DMS114 treated with DMSO at 0.1 percent for 48 hours (cell line): ENCODE data around the gene PTPRN2.

ENCODE experiments used
- DNase-seq: peaks from one replicate; lab custom pipeline; 2025; ENCODE audit not compliant: unreplicated experiment; lab: John Stamatoyannopoulos, UW

PTPRN2 gene

GRCh38 chr7:157657741-157658740 is 929.6 kb downstream of the PTPRN2 start:
- no peak for DNase-seq

DNA sequence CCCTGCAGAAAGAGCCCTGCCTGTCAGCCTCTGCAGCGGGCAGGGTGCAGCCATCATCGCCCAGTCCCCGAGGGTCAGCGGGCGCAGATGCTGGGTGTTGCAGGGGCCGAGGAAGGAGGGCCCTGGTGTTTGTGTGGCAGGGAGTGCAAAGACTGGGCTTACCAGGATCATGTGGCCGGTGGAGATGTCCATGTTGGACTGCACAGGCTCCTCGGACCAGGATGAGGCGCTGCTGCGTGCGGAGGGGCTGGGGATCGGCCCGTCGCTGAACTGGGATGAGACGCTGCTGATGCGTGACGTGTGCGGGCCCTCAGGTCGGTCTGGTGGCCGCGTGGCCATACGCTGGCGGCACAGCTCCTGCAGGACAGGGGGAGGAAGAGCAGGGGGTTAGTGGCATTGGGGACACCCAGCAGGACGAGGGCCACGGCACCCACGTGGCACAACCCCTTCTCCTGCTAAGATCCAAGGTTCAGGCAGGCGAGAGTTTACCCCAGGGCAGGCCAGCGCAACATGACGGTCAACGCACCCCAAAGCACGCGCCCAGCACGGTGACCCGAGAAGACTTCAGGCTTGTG is 931.3 kb downstream of the PTPRN2 start:
- no peak for DNase-seq

DNA sequence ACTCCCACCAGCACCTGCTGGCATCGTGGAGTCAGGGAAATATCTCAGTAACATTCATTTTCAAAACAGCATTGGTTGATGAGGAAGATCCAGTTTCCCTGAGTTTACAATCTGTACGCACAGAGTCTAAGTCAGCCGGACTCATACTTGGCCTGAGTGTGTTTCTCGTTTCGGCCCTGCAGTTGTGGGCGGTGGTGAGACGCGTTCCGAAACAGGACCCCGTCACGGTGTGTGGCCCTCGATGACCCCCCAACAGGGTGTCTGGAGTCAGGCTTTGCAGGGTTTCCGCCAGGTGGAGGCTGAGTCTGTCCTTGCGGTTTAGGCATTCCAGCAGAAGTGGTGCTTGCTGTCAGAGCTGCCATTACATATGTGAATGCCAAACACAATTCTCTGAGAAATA is 933.3 kb downstream of the PTPRN2 start:
- DNase-seq = no peak

- no peak for DNase-seq
These were observed 933.8 kb downstream of the PTPRN2 start for GRCh38 chr7:157653827-157654207.

- no peak for DNase-seq
These were observed 934.4 kb downstream of the PTPRN2 start for GRCh38 chr7:157652954-157653826.

DNA sequence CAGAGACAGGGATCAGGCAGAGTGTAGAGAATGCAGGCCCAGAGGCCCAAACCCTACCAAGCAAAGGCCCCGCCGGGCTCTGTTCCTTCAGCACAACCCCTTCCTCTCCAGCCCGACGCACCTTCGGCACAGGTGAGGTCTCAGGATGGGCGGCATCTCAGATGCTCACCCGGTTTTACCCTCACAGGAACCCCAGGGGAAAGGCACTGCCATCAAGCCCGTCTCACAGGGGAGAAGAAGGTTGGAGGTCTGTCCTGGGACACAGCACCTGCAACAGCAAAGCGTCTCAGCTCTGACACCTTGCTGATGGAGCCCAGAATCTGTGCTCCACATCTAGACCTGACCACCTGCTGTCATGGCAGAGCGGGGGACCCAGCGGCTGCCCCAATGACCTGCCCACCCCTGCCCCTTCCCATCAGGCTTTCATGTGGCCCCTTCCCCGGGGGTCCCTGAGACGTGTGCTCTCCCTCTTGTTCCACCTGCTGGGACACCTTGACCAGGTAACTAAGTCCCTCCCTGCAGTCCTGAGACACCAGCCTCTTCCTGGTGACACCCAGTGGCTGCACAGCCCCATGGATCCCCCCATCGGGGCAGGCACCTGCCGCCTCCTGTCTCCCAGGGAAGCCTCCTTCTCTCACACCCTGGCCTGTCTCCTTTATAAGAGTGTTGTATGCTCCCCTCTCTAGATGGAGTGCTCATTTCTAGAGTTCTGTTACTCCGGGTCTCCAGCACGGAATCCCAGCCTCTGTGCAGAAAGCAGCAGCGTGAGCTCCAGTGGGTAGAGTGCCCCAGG is 935.3 kb downstream of the PTPRN2 start:
- DNase-seq = no peak

- no peak for DNase-seq
These were observed 936.1 kb downstream of the PTPRN2 start for GRCh38 chr7:157651366-157652160.

DNA sequence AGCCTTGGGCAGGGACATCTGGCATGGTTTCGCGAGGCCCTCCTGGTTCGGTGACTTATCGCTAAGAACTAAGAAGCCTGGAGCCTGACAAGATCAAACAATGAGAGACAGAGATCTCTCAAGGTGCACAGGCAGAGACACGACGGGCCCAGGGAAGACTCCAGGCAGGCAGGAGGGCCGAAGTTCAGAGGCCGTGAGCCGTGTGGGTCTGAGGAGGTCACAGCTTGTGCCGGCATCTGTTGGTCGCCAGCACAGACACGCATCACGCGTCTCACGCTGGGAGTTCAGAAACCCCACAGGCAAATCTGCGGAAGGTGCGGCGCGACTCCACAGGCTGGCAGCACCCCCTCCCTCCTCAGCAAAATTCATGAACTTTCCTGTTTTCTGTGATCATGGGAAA is 936.8 kb downstream of the PTPRN2 start:
- no peak for DNase-seq

GRCh38 chr7:157650131-157650631 is 937.4 kb downstream of the PTPRN2 start:
- no peak for DNase-seq

GRCh38 chr7:157646551-157646950 is 941.1 kb downstream of the PTPRN2 start:
- DNase-seq = no peak

- no peak for DNase-seq
These were observed 942.1 kb downstream of the PTPRN2 start for GRCh38 chr7:157645539-157645938.

DNA sequence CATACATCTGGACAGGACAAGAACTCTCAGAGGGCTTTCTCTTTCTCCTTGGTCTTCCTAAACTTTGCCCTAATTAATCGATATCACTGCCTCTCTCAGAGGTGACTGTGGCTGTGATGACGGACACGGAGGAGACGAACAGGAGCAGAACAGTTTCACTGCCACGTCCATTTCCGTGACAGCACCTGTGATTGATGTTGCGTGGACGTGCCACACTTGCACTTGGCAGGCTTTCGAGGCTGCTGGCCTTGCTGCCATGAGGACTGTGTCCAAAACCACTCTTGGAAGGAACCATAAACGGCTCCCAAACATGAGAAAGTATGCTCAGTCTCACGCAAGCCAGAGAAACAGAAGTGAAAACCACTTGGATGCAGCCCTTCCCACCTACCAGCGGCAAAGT is 942.7 kb downstream of the PTPRN2 start:
- DNase-seq = no peak

GRCh38 chr7:157643525-157643970 is 944.1 kb downstream of the PTPRN2 start:
- DNase-seq = no peak

GRCh38 chr7:157641866-157642265 is 945.8 kb downstream of the PTPRN2 start:
- no peak for DNase-seq

GRCh38 chr7:157640144-157640543 is 947.5 kb downstream of the PTPRN2 start:
- no peak for DNase-seq

DNA sequence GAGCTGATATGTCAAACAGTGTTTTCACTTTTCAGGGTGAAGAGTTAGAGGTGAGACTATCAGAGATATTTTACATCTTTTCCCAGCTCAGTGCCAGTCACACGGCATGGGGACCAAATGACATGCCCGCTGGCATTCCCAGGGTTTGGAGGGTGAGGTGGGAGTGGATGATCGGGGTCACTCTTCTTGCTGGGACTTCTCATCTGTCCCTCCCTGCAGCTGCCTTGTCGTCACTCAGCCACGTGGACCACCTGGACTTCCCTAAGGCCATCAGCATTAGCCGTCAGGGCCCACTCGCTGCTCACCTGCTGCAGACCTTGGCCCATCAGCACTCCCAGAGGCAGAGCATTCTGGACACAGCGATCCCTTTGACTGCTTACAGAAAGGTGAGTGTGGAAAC is 949.1 kb downstream of the PTPRN2 start:
- no peak for DNase-seq

GRCh38 chr7:157637216-157637949 is 950.2 kb downstream of the PTPRN2 start:
- DNase-seq = no peak

DNA sequence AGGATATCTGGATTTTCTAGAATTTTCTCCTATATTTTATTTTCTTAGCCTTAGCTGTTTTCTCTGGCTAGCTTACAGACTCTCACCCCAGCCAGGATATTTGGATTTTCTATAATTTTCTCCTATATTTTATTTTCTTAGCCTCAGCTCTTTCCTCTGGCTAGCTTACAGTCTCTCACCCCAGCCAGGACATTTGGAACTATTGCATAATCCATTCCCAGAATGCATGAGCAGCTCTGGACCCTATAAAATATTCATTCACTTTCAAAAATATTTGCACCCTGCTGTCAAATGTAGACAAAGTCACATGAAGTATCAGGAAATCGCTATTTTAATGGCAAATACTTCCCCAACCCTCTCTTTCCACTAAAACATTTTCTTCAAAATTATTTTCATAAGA is 952.0 kb downstream of the PTPRN2 start:
- DNase-seq = no peak

DNA sequence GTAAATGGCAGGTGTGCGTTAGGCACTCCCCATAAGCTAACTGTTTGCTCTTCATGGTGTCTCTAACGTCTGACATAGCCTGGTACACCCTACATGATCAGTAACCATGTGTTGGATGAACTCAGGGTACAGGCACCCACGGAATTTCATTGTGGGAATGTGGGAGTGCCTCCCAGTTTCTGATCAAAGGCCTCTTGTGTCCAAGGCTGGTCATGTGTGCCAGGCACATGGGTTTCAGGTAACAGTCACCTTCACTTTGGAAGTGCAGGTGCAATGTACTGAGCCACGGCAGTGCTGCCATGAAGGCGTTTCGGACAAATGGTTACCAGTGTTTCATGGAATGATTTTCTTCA is 952.5 kb downstream of the PTPRN2 start:
- DNase-seq = no peak
